HCT116 (cell line): ENCODE measurements around the gene ARHGAP27.
"Not testable (repeated sequence)": the region's sequence is repeated elsewhere in the genome, so short reads cannot be mapped to it uniquely, and the experiment has no call there.

Experiments used
- JUND ChIP-seq: IDR thresholded peaks from 2 replicates; pipeline ENCODE4 v1.6.1; 2012
- POLR2AphosphoS5 ChIP-seq: IDR thresholded peaks from 2 replicates; pipeline ENCODE4 v1.6.1; 2011; ENCODE audit warnings: mild to moderate bottlenecking, low read depth, low read length, moderate library complexity

DNA sequence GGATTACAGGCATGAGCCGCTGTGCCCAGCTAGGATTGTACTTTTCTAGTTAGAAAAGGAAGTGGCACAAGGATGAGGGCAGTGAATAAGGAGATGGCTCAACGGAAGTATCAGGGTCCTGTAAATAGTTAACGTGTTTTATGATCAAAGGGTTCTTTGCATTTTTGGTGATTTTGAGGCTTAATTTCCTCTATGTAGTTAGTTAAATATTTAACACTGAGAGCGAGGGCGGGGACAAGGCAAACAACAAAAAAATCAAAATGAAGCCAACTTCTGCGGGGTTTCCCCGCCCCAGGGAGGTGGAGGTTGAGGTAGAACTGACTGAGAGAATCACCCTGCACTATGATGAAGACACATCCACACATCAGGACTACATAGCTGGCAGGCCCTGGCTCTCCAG, 15.4 kb upstream of the ARHGAP27 start:
- not testable (repeated sequence) for TF ChIP-seq JUND, POLR2AphosphoS5
